ENCODE results near the gene MMP15.

MMP15 gene

GRCh38 chr16:57988929-57989328, 36.6 kb upstream of the MMP15 start:
- no peak overlapping the region for H3K4me3 ChIP-seq (ENCODE audit: low read depth, low read length)
- no peak for TF ChIP-seq POLR2A (IDR thresholded peaks at IDR 0.05; ENCODE audit: extremely low read depth, insufficient read length)
- TF ChIP-seq MAX (IDR thresholded peaks at IDR 0.05; ENCODE audit: low read depth, low read length) = no peak
- no peak for TF ChIP-seq CTCF (IDR thresholded peaks at IDR 0.05; ENCODE audit: low read depth, low read length)
- TF ChIP-seq MYC (IDR thresholded peaks at IDR 0.05; ENCODE audit: low read depth, low read length) = no peak
- no peak for DNase-seq (ENCODE audit: low read depth)

- no peak overlapping the region for H3K4me3 ChIP-seq (ENCODE audit: low read depth, low read length)
- DNase-seq (ENCODE audit: low read depth) = no peak
- TF ChIP-seq CTCF (IDR thresholded peaks at IDR 0.05; ENCODE audit: low read depth, low read length) (no peak), MYC (IDR thresholded peaks at IDR 0.05; ENCODE audit: low read depth, low read length) (no peak), POLR2A (IDR thresholded peaks at IDR 0.05; ENCODE audit: extremely low read depth, insufficient read length) (no peak), MAX (IDR thresholded peaks at IDR 0.05; ENCODE audit: low read depth, low read length) (no peak)
Measured at GRCh38 chr16:57991551-57992059, 33.9 kb upstream of the MMP15 start.

- TF ChIP-seq CTCF (IDR thresholded peaks at IDR 0.05; ENCODE audit: low read depth, low read length) = no peak
- no peak for TF ChIP-seq MYC (IDR thresholded peaks at IDR 0.05; ENCODE audit: low read depth, low read length)
- TF ChIP-seq MAX (IDR thresholded peaks at IDR 0.05; ENCODE audit: low read depth, low read length) = no peak
- no peak for TF ChIP-seq POLR2A (IDR thresholded peaks at IDR 0.05; ENCODE audit: extremely low read depth, insufficient read length)
- no peak overlapping the region for H3K4me3 ChIP-seq (ENCODE audit: low read depth, low read length)
- no peak for DNase-seq (ENCODE audit: low read depth)
Measured at GRCh38 chr16:57992084-57992483, 33.5 kb upstream of the MMP15 start.

- no peak overlapping the region for H3K4me3 ChIP-seq (ENCODE audit: low read depth, low read length)
- DNase-seq (ENCODE audit: low read depth) = no peak
Measured at GRCh38 chr16:57993438-57993837, 32.1 kb upstream of the MMP15 start.

GRCh38 chr16:57993897-57994296, 31.7 kb upstream of the MMP15 start:
- no peak for DNase-seq (ENCODE audit: low read depth)
- TF ChIP-seq MYC (IDR thresholded peaks at IDR 0.05; ENCODE audit: low read depth, low read length) = no peak
- TF ChIP-seq MAX (IDR thresholded peaks at IDR 0.05; ENCODE audit: low read depth, low read length) = no peak
- TF ChIP-seq POLR2A (IDR thresholded peaks at IDR 0.05; ENCODE audit: extremely low read depth, insufficient read length) = no peak
- TF ChIP-seq CTCF (IDR thresholded peaks at IDR 0.05; ENCODE audit: low read depth, low read length) = no peak
- H3K4me3 ChIP-seq (ENCODE audit: low read depth, low read length) = no peak overlapping the region

More at GRCh38 chr16:57993438-57993837, 32.1 kb upstream of the MMP15 start:
- no peak for TF ChIP-seq MAX (IDR thresholded peaks at IDR 0.05; ENCODE audit: low read depth, low read length)
- TF ChIP-seq CTCF (IDR thresholded peaks at IDR 0.05; ENCODE audit: low read depth, low read length) = no peak
- no peak for TF ChIP-seq POLR2A (IDR thresholded peaks at IDR 0.05; ENCODE audit: extremely low read depth, insufficient read length)
- no peak for TF ChIP-seq MYC (IDR thresholded peaks at IDR 0.05; ENCODE audit: low read depth, low read length)

All from NB4 (cell line).